MM.1S (cell line): ENCODE results near the gene PRKAR1B.

Source experiments
- EZH2 ChIP-seq: fragments of 300-600 bp; sonication (generic); optimal IDR thresholded peaks from 2 replicates; pipeline ENCODE3; 2017; ENCODE audit warnings: low read depth, mild to moderate bottlenecking, antibody characterized with exemption, low read length, mixed read lengths
- EZH2phosphoT487 ChIP-seq: fragments of 300-600 bp; sonication (generic); IDR thresholded peaks from 2 replicates; pipeline ENCODE4 v1.6.1; 2018; ENCODE audit warnings: antibody characterized with exemption, low read length
- TF ChIP-seq, protein P1 (sequence below): fragments of 300-600 bp; sonication (generic); IDR thresholded peaks from 2 replicates; pipeline ENCODE4 v1.5.1; 2016; ENCODE audit warnings: antibody characterized with exemption, low read length, mixed read lengths

DNA sequence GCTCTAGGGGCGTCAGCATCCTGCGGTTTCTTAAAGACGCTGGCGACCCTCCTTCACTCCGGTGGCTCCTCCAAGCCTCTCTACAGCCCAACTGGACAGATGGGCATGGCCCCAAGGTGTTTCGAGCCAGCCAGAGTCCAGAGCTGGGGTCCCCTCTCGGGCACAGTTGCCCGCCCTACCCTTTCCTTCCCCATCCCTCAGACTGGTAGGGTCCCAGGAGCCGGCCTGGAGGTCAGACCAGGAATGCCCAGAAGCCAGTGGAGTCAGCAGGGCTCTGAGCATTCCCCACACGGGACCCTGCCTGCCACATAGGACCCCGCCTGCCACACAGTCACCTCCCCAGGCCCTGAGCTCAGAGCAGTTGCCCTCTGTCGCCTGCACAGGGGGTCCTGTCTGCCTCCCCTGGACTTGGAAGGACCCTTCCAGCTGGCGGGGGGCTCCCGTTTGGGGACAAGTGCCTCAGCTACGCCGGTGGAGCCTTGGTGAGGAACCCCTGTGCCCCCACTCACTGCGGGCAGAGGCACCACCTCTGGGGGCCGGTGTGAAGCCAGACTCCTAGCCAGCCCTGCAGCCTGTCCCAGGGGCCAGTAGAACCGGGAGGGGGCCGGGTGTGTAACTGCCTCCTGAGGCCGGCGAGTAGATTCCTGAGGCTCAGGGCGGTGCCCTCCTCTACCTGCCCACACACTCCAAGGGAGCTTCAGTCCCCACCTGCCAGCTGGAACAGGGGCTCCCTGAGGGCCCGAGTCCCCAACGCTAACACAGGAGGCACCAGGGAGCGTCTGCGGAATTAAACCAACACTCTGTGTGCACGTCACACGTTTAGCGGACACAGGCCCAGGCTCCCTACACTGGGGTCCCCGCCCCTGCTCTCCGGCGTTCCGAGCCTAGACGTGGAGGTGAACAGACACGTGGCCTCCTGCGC is 188.1 kb downstream of the PRKAR1B start:
- TF ChIP-seq, protein P1, sequence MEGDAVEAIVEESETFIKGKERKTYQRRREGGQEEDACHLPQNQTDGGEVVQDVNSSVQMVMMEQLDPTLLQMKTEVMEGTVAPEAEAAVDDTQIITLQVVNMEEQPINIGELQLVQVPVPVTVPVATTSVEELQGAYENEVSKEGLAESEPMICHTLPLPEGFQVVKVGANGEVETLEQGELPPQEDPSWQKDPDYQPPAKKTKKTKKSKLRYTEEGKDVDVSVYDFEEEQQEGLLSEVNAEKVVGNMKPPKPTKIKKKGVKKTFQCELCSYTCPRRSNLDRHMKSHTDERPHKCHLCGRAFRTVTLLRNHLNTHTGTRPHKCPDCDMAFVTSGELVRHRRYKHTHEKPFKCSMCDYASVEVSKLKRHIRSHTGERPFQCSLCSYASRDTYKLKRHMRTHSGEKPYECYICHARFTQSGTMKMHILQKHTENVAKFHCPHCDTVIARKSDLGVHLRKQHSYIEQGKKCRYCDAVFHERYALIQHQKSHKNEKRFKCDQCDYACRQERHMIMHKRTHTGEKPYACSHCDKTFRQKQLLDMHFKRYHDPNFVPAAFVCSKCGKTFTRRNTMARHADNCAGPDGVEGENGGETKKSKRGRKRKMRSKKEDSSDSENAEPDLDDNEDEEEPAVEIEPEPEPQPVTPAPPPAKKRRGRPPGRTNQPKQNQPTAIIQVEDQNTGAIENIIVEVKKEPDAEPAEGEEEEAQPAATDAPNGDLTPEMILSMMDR: no peak
- no peak for TF ChIP-seq EZH2phosphoT487
- no peak for TF ChIP-seq EZH2
